Thoracic aorta (tissue), 2 donors: ENCODE results near the gene PPFIA4. TPM values are rescaled to one million over a fixed set of nuclear protein-coding genes. Genes with fewer than 3 reads are reported as not detected.

Experiments
- ATAC-seq: fragments of 150-250 bp; one replicate; pipeline ENCODE4 v1.8.0; 2017; ENCODE audit warnings: low read depth; ENCODE audit not compliant: insufficient number of reproducible peaks, low FRiP score
- DNase-seq: peaks from one replicate; pipeline ENCODE4 v3.0.0-alpha.2; 2020; ENCODE audit warnings: low spot score
- H3K27ac ChIP-seq, 2 donors: fragments of 200-600 bp; sonication (generic); 1 replicate in 1 of 2; 2 replicates in 1 of 2; pipeline ENCODE4 v1.5.1; 2016; ENCODE audit warnings: mild to moderate bottlenecking in 2 of 2, moderate library complexity in 2 of 2
- H3K27me3 ChIP-seq: fragments of 200-600 bp; sonication (generic); replicated peaks from 2 replicates; pipeline ENCODE4 v1.6.0; 2016; ENCODE audit warnings: mild to moderate bottlenecking; ENCODE audit not compliant: insufficient read depth
- H3K36me3 ChIP-seq: fragments of 200-600 bp; sonication (generic); one replicate; pipeline ENCODE4 v1.5.1; 2016
- H3K4me1 ChIP-seq, 2 donors: fragments of 200-600 bp; sonication (generic); 1 replicate in 1 of 2; 2 replicates in 1 of 2; pipeline versions ENCODE4 v1.5.1 to v1.6.0; 2016; ENCODE audit warnings: low read depth in 2 of 2, mild to moderate bottlenecking in 1 of 2; ENCODE audit not compliant: control insufficient read depth in 1 of 2
- H3K4me3 ChIP-seq: fragments of 200-600 bp; sonication (generic); 2 replicates; pipeline ENCODE4 v1.5.1; 2016; ENCODE audit warnings: mild to moderate bottlenecking
- H3K9me3 ChIP-seq: fragments of 200-600 bp; sonication (generic); 2 replicates; pipeline ENCODE4 v1.5.1; 2016
- total RNA-seq, 2 donors: library from RNA; depleted of rRNA; stranded (reverse); fragments of >200 nt; gene quantifications; one replicate each; pipeline versions ENCODE4 v1.1.0 to v1.2.3, GENCODE V29; 2016
- TF ChIP-seq, protein P1 (sequence below): fragments of 200-600 bp; sonication (generic); IDR thresholded peaks from one replicate; pipeline ENCODE4 v1.5.1; 2019; ENCODE audit warnings: antibody characterized with exemption

PPFIA4 gene
- total RNA-seq, 2 donors from 2014 or later, result 13.5 to 16.5 TPM

DNA sequence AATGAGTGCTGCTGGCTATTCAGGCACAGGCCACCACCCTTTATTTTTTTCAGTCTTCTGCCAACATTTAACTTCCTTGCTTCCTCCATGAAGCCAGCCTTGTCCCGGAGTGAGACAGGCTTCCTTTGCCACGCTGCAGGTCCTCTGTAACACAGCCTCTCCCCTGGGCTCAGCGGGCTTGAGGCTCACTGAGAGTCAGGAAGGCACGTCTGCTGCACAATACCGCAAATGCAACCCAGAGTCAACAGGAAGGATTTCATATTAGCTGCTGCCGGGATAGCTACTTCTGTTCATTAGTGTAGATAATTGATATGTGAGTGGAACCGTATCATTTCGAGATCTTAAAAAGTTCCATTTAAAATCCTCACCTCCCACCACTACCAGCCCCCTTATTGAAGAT, 37.0 kb downstream of the PPFIA4 start:
- Histone ChIP-seq H3K4me3 (no peak overlapping the region), H3K27me3 (no peaks in the 10 kb centered on the region), H3K27ac (no peak overlapping the region), H3K4me1 (peaks cover under 1 to 8% of the 10 kb centered on the region in 2 donors), H3K36me3 (no peaks in the 10 kb centered on the region), H3K9me3 (no peaks in the 10 kb centered on the region)
- no peak for DNase-seq
- ATAC-seq, result no peak
- TF ChIP-seq, protein P1, sequence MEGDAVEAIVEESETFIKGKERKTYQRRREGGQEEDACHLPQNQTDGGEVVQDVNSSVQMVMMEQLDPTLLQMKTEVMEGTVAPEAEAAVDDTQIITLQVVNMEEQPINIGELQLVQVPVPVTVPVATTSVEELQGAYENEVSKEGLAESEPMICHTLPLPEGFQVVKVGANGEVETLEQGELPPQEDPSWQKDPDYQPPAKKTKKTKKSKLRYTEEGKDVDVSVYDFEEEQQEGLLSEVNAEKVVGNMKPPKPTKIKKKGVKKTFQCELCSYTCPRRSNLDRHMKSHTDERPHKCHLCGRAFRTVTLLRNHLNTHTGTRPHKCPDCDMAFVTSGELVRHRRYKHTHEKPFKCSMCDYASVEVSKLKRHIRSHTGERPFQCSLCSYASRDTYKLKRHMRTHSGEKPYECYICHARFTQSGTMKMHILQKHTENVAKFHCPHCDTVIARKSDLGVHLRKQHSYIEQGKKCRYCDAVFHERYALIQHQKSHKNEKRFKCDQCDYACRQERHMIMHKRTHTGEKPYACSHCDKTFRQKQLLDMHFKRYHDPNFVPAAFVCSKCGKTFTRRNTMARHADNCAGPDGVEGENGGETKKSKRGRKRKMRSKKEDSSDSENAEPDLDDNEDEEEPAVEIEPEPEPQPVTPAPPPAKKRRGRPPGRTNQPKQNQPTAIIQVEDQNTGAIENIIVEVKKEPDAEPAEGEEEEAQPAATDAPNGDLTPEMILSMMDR, result no peak

DNA sequence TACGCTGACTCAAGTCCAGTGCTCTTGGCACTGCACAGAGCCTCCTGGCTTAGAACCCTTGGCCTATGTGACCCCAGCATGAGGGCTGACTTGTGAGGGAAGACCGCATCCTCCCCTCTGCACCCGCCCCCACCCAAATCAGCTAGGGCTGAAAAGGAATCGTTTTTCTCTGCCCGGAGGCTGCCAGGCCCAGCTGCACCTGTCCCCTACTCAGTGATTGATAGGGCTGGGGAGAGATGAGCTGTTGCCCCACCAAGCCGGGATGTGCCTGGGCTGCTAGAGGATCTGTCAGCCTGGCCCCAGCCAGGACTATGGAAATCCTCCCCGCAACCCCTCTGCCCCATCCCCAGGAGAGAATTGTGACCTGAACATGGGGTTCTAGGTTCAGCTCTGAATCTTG, 38.9 kb downstream of the PPFIA4 start:
- no peak for DNase-seq

DNA sequence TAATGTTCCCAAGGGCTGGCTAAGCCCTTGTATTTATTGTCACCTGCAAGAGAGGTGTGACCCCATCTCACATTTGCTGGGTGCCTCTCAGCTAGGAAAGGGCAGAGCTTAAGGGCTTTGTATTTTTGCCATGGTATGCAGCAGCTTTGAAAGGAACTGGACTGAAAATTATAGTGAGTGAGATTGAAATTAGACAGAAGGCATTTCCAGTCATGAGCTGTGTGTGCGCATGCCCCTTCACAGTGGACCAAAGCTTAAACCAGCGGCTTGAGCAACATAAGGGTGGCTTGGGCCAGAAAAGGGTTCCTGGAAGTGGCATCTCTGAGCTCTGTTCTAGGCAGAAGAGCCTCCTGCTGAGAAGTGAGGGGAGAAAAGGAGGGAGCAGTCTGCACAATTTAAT, 39.7 kb downstream of the PPFIA4 start:
- ATAC-seq, result no peak
- peaks cover 12 to 27% of the 10 kb centered on the region in 2 donors for H3K4me1 ChIP-seq
- TF ChIP-seq, protein P1, result no peak

More for the DNA sequence above, 38.9 kb downstream of the PPFIA4 start:
- no peak for ATAC-seq
- TF ChIP-seq, protein P1, result no peak
- Histone ChIP-seq H3K36me3 (no peaks in the 10 kb centered on the region), H3K27me3 (no peaks in the 10 kb centered on the region), H3K4me1 (peaks cover 12 to 26% of the 10 kb centered on the region in 2 donors), H3K4me3 (no peak overlapping the region), H3K27ac (no peak overlapping the region), H3K9me3 (no peaks in the 10 kb centered on the region)

DNA sequence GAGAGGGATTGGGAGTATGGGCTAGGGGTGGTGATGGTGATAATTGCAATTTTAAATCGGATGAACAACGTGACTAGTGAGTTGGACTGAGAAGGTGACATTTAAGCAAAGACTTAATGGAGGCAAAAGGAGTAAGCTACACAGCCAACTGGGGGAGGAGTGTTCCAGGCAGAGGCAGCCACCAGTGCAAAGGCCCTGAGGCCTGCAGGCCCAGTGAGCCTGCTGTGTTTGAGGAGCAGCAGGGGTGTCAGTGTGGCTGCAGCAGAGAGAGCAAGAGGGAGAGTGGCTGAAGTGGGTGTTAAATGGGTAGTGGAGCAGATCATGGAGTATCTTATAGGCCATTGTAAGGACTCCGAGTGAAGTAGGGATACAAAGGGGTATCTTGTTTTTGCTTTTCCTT, 40.7 kb downstream of the PPFIA4 start:
- TF ChIP-seq, protein P1, result no peak
- no peak for ATAC-seq
- no peaks in the 10 kb centered on the region for H3K27me3 ChIP-seq
- H3K4me1 ChIP-seq, result peaks cover 12 to 27% of the 10 kb centered on the region in 2 donors
- no peak overlapping the region for H3K4me3 ChIP-seq
- H3K36me3 ChIP-seq, result peaks cover 4% of the 10 kb centered on the region
- no peaks in the 10 kb centered on the region for H3K9me3 ChIP-seq
- DNase-seq, result no peak
- no peak overlapping the region for H3K27ac ChIP-seq

More for the DNA sequence above, 39.7 kb downstream of the PPFIA4 start:
- H3K9me3 ChIP-seq, result no peaks in the 10 kb centered on the region
- H3K27me3 ChIP-seq, result no peaks in the 10 kb centered on the region
- H3K4me3 ChIP-seq, result no peak overlapping the region
- H3K27ac ChIP-seq, result no peak overlapping the region
- no peak for DNase-seq
- H3K36me3 ChIP-seq, result no peaks in the 10 kb centered on the region

DNA sequence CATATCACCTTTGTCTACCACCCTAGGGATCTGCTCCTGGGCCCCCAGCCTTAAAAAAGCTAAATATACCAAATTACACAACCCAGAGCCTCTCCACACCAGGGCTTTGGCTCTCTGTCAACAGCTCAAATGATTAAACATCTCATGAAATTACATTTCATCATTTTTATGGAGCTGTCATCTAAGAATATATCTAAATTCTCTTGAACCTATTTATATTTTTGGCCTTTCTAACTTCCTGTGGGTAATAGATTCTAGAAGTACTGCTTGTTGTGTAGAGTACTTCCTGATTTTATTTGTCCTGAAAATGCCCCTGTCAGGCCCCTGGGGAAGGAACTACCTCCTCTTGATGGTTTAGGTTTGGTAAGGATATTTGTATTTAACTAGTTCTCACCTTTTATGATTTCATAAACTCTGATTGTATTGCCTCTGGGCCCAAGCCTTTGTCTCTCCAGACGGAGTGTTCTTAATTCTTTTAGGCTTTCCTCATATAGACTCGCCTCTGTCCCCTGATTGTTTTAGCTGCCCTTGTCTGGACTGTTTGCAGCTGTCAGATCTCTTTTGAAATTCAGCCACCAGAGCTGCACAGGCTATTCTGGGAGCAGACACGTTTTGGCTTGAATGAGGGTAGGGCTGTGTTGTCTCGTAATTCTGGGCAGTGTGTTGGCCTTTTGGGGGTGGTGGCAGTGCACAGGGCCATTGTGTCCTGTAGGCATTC, 42.9 kb downstream of the PPFIA4 start:
- TF ChIP-seq, protein P1, result no peak
- Histone ChIP-seq H3K4me1 (peaks cover 12 to 27% of the 10 kb centered on the region in 2 donors), H3K4me3 (no peak overlapping the region), H3K36me3 (peaks cover 4% of the 10 kb centered on the region), H3K9me3 (no peaks in the 10 kb centered on the region), H3K27ac (peak overlapping the region; percentile 68 to 77), H3K27me3 (no peaks in the 10 kb centered on the region)
- ATAC-seq, result peak; percentile 75
- no peak for DNase-seq
